Tibial nerve (tissue), 3 donors: ENCODE measurements around the gene USP8.

Experiments used
- CTCF ChIP-seq, 5 experiments: fragments of 200-600 bp in 3 of 5; fragments of 450-650 bp in 2 of 5; sonication (generic) in 3 of 5; IDR thresholded peaks; one replicate each; pipeline ENCODE4 v1.5.1; 2016 to 2019; ENCODE audit warnings: antibody characterized with exemption in 5 of 5, mild to moderate bottlenecking in 3 of 5, moderate library complexity in 2 of 5
- POLR2A ChIP-seq, 2 donors: fragments of 450-650 bp; IDR thresholded peaks; one replicate each; pipeline ENCODE4 v1.6.1; 2017; ENCODE audit warnings: antibody characterized with exemption in 2 of 2, mild to moderate bottlenecking in 2 of 2, moderate library complexity in 2 of 2

DNA sequence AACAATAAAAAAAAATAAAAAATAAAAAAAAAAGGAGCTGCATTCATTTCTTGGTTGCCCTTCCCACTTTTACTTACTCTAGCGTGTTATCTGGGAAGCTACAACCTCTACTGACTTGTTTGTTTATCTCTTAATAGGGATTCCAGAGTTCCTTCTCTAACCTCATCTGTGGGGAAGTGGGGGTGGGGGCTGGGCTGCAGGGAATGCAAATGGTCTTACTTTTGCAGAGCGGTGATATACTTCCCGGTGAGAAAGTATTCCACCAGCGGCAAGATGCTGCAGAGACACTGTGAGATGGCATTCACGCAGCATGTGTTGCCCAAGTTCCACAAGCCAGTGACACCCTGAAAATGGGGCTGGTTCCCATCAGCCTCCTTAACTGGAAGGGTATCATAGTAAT, 120.2 kb downstream of the USP8 start:
- TF ChIP-seq POLR2A (IDR thresholded peaks at IDR 0.05) (no peak), CTCF (IDR thresholded peaks at IDR 0.05) (no peak)
